LNCaP clone FGC (cell line): ENCODE measurements around the gene PNKP.

Experiments
- DNase-seq: peaks from one replicate; pipeline ENCODE4 v3.0.0-alpha.2; 2011; ENCODE audit warnings: low read depth
- H3K4me3 ChIP-seq: 2 replicates; pipeline ENCODE4 v1.5.1; 2011; ENCODE audit warnings: mild to moderate bottlenecking, low read depth, low read length, control low read depth
- CTCF ChIP-seq: IDR thresholded peaks from 2 replicates; pipeline ENCODE4 v1.5.1; 2012; ENCODE audit warnings: mild to moderate bottlenecking; ENCODE audit not compliant: control insufficient read depth, insufficient read depth; ENCODE audit errors: extremely low read depth

Gene PNKP

GRCh38 chr19:49875177-49875576, 7.8 kb upstream of the PNKP start:
- DNase-seq: no peak
- peak overlapping the region; percentile 85 for H3K4me3 ChIP-seq
- no peak for TF ChIP-seq CTCF

GRCh38 chr19:49874503-49875157, 7.3 kb upstream of the PNKP start:
- H3K4me3 ChIP-seq: peak overlapping the region; percentile 85
- TF ChIP-seq CTCF: no peak
- DNase-seq: no peak

GRCh38 chr19:49873834-49874233, 6.5 kb upstream of the PNKP start:
- DNase-seq: no peak
- TF ChIP-seq CTCF: no peak
- H3K4me3 ChIP-seq: no peak overlapping the region

- no peak for TF ChIP-seq CTCF
- no peak overlapping the region for H3K4me3 ChIP-seq
- DNase-seq: no peak
Observed at GRCh38 chr19:49873129-49873521, 5.7 kb upstream of the PNKP start.

- DNase-seq: no peak
- H3K4me3 ChIP-seq: no peak overlapping the region
- TF ChIP-seq CTCF: no peak
Observed at GRCh38 chr19:49872245-49873128, 5.1 kb upstream of the PNKP start.

- TF ChIP-seq CTCF: no peak
- no peak for DNase-seq
Observed at GRCh38 chr19:49871349-49871985, 4.1 kb upstream of the PNKP start.

More at GRCh38 chr19:49871349-49871985, 4.1 kb upstream of the PNKP start:
- no peak overlapping the region for H3K4me3 ChIP-seq
